Karpas-422 (cell line): Measurements from ENCODE around the gene PCDHA7. TPM values are rescaled to one million over a fixed set of nuclear protein-coding genes. Genes with fewer than 3 reads are reported as not detected.
"Not testable (repeated sequence)": the region's sequence is repeated elsewhere in the genome, so short reads cannot be mapped to it uniquely, and the experiment has no call there.

ENCODE experiments used
- DNase-seq: peaks from one replicate; pipeline ENCODE4 v3.0.0-alpha.2; 2015
- H2AFZ ChIP-seq: fragments of 200-600 bp; sonication (generic); 2 replicates; pipeline ENCODE4 v1.6.1; 2014; ENCODE audit warnings: antibody characterized with exemption, low read length, mixed read lengths
- H3K27ac ChIP-seq: fragments of 200-600 bp; sonication (generic); 2 replicates; pipeline ENCODE4 v1.5.1; 2014; ENCODE audit warnings: mild to moderate bottlenecking, low read length, moderate library complexity
- H3K27me3 ChIP-seq: fragments of 200-600 bp; sonication (generic); 2 replicates; pipeline ENCODE4 v1.6.1; 2014; ENCODE audit warnings: low read length, mixed read lengths
- H3K36me3 ChIP-seq: fragments of 200-600 bp; sonication (generic); 2 replicates; pipeline ENCODE4 v1.6.1; 2014; ENCODE audit warnings: low read length, mixed read lengths; ENCODE audit not compliant: insufficient read depth
- H3K4me1 ChIP-seq: fragments of 200-600 bp; sonication (generic); 2 replicates; pipeline ENCODE4 v1.6.1; 2014; ENCODE audit warnings: mild to moderate bottlenecking, low read length, mixed read lengths
- H3K4me2 ChIP-seq: fragments of 200-600 bp; sonication (generic); 2 replicates; pipeline ENCODE4 v1.6.1; 2014; ENCODE audit warnings: low read length, low read depth, mild to moderate bottlenecking; ENCODE audit not compliant: poor library complexity, severe bottlenecking
- H3K4me3 ChIP-seq: fragments of 200-600 bp; sonication (generic); 2 replicates; pipeline ENCODE4 v1.5.1; 2014; ENCODE audit warnings: mild to moderate bottlenecking, antibody characterized with exemption, low read length, mixed read lengths
- H3K79me2 ChIP-seq: fragments of 200-600 bp; sonication (generic); 2 replicates; pipeline ENCODE4 v1.6.1; 2014; ENCODE audit warnings: mild to moderate bottlenecking, low read length, mixed read lengths
- H3K9ac ChIP-seq: fragments of 200-600 bp; sonication (generic); 2 replicates; pipeline ENCODE4 v1.6.0; 2014; ENCODE audit warnings: low read length
- H3K9me2 ChIP-seq: fragments of 200-600 bp; sonication (generic), shearing (Covaris generic); replicated peaks from 2 replicates; pipeline ENCODE4 v1.6.0; 2014; ENCODE audit warnings: mild to moderate bottlenecking, low read length, moderate library complexity; ENCODE audit not compliant: insufficient read depth
- H3K9me3 ChIP-seq: fragments of 300-700, 200-600 bp; sonication (generic); 2 replicates; pipeline ENCODE4 v1.6.1; 2014; ENCODE audit warnings: low read length, mixed read lengths
- H4K20me1 ChIP-seq: fragments of 200-600 bp; sonication (generic); 2 replicates; pipeline ENCODE4 v1.6.1; 2014; ENCODE audit warnings: mild to moderate bottlenecking, antibody characterized with exemption, low read length, low read depth; ENCODE audit not compliant: insufficient read depth
- total RNA-seq: library from RNA; depleted of rRNA; stranded (reverse); fragments of >200 nt; shearing (Covaris generic); gene quantifications from 2 replicates; pipeline ENCODE4 v1.2.3, GENCODE V29; 2014; ENCODE audit warnings: low replicate concordance

Gene PCDHA7
- total RNA-seq, 1 experiment from 2014 or later = not detected

GRCh38 chr5:140796072-140796717, 37.9 kb upstream of the PCDHA7 start:
- H3K4me1 ChIP-seq, H3K4me2 ChIP-seq, H3K4me3 ChIP-seq, H3K9me3 ChIP-seq, H3K27me3 ChIP-seq, H3K36me3 ChIP-seq, H3K9ac ChIP-seq, H3K79me2 ChIP-seq, DNase-seq, H2AFZ ChIP-seq, H4K20me1 ChIP-seq, H3K27ac ChIP-seq, H3K9me2 ChIP-seq: not testable (repeated sequence)

GRCh38 chr5:140796718-140797095, 37.4 kb upstream of the PCDHA7 start:
- H3K27me3 ChIP-seq = no peaks in the 10 kb centered on the region
- H3K79me2 ChIP-seq = no peaks in the 10 kb centered on the region
- H3K9me2 ChIP-seq = no peaks in the 10 kb centered on the region
- H2AFZ ChIP-seq = no peak overlapping the region
- no peak overlapping the region for H3K9ac ChIP-seq
- no peak overlapping the region for H3K27ac ChIP-seq
- H3K4me3 ChIP-seq = no peak overlapping the region
- H3K4me1 ChIP-seq = no peaks in the 10 kb centered on the region
- no peaks in the 10 kb centered on the region for H3K9me3 ChIP-seq
- no peak for DNase-seq
- no peaks in the 10 kb centered on the region for H4K20me1 ChIP-seq
- no peaks in the 10 kb centered on the region for H3K36me3 ChIP-seq
- H3K4me2 ChIP-seq = no peak overlapping the region

GRCh38 chr5:140800816-140801493, 33.1 kb upstream of the PCDHA7 start, which contains the start of gene PCDHA3:
Gene PCDHA3 (plus strand): TSS chr5:140801057.
- H3K36me3 ChIP-seq = no peaks in the 10 kb centered on the region
- no peak within 1 kb of the TSS for H3K4me3 ChIP-seq
- H3K27me3 ChIP-seq = no peaks in the 10 kb centered on the region
- H3K9me3 ChIP-seq = no peaks in the 10 kb centered on the region
- H3K4me2 ChIP-seq = no peak within 1 kb of the TSS
- no peak within 1 kb of the TSS for H3K27ac ChIP-seq
- H3K9me2 ChIP-seq = no peaks in the 10 kb centered on the region
- H2AFZ ChIP-seq = no peak within 1 kb of the TSS
- no peak within 1 kb of the TSS for H3K9ac ChIP-seq
- H3K4me1 ChIP-seq = no peaks in the 10 kb centered on the region
- H4K20me1 ChIP-seq = no peaks in the 10 kb centered on the region
- peak; percentile 41 for DNase-seq
- H3K79me2 ChIP-seq = no peaks in the 10 kb centered on the region

GRCh38 chr5:140801494-140801841, 32.6 kb upstream of the PCDHA7 start:
- Histone ChIP-seq H3K9me3 (no peaks in the 10 kb centered on the region), H3K9me2 (no peaks in the 10 kb centered on the region), H3K4me2 (no peak overlapping the region), H3K36me3 (no peaks in the 10 kb centered on the region), H3K9ac (no peak overlapping the region), H2AFZ (no peak overlapping the region), H3K4me3 (no peak overlapping the region), H3K4me1 (no peaks in the 10 kb centered on the region), H4K20me1 (no peaks in the 10 kb centered on the region), H3K27me3 (no peaks in the 10 kb centered on the region), H3K79me2 (no peaks in the 10 kb centered on the region), H3K27ac (no peak overlapping the region)
- no peak for DNase-seq

GRCh38 chr5:140802381-140802780, 31.7 kb upstream of the PCDHA7 start:
- not testable (repeated sequence) for H3K4me3 ChIP-seq, H3K36me3 ChIP-seq, DNase-seq, H2AFZ ChIP-seq, H3K27ac ChIP-seq, H3K4me1 ChIP-seq, H3K9me3 ChIP-seq, H3K9ac ChIP-seq, H3K4me2 ChIP-seq, H3K9me2 ChIP-seq, H3K27me3 ChIP-seq, H3K79me2 ChIP-seq, H4K20me1 ChIP-seq

DNA sequence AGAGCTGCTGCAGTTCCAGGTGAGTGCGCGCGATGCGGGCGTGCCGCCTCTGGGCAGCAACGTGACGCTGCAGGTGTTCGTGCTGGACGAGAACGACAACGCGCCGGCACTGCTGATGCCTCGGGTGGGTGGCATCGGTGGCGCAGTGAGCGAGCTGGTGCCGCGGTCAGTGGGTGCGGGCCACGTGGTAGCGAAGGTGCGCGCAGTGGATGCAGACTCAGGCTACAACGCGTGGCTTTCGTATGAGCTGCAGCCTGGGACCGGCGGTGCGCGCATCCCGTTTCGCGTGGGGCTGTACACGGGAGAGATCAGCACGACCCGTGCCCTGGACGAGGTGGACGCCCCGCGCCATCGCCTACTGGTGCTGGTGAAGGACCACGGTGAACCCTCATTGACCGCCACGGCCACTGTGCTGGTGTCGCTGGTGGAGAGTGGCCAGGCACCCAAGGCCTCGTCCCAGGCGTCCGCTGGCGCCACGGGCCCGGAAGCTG, 31.2 kb upstream of the PCDHA7 start:
- Histone ChIP-seq H2AFZ (no peak overlapping the region), H3K9me3 (no peaks in the 10 kb centered on the region), H3K27ac (no peak overlapping the region), H3K4me1 (no peaks in the 10 kb centered on the region), H3K4me3 (no peak overlapping the region), H3K4me2 (no peak overlapping the region), H3K9ac (no peak overlapping the region), H3K9me2 (no peaks in the 10 kb centered on the region), H3K79me2 (no peaks in the 10 kb centered on the region), H4K20me1 (no peaks in the 10 kb centered on the region), H3K36me3 (no peaks in the 10 kb centered on the region), H3K27me3 (no peaks in the 10 kb centered on the region)
- DNase-seq = no peak

GRCh38 chr5:140806834-140807775, 27.0 kb upstream of the PCDHA7 start, which contains the start of gene PCDHA4:
Gene PCDHA4 (plus strand): TSS chr5:140807068.
- no peak within 1 kb of the TSS for H3K27ac ChIP-seq
- H3K79me2 ChIP-seq = no peaks in the 10 kb centered on the region
- no peak within 1 kb of the TSS for H2AFZ ChIP-seq
- H3K4me3 ChIP-seq = no peak within 1 kb of the TSS
- no peaks in the 10 kb centered on the region for H3K9me3 ChIP-seq
- no peaks in the 10 kb centered on the region for H4K20me1 ChIP-seq
- no peaks in the 10 kb centered on the region for H3K9me2 ChIP-seq
- H3K4me1 ChIP-seq = no peaks in the 10 kb centered on the region
- no peak for DNase-seq
- no peaks in the 10 kb centered on the region for H3K27me3 ChIP-seq
- no peak within 1 kb of the TSS for H3K9ac ChIP-seq
- no peak within 1 kb of the TSS for H3K4me2 ChIP-seq
- H3K36me3 ChIP-seq = no peaks in the 10 kb centered on the region

DNA sequence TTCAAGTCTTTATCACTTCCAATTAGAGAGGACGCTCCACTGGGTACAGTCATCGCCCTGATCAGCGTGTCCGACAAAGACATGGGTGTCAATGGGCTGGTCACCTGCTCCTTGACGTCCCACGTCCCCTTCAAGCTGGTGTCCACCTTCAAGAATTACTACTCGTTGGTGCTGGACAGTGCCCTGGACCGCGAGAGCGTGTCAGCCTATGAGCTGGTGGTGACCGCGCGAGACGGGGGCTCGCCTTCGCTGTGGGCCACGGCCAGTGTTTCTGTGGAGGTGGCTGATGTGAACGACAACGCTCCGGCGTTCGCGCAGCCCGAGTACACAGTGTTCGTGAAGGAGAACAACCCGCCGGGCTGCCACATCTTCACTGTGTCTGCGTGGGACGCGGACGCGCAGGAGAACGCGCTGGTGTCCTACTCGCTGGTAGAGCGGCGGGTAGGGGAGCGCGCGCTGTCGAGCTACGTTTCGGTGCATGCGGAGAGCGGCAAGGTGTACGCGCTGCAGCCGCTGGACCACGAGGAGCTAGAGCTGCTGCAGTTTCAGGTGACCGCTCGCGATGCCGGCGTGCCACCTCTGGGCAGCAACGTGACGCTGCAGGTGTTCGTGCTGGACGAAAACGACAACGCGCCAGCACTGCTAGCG, 25.7 kb upstream of the PCDHA7 start:
- not testable (repeated sequence) for H3K4me1 ChIP-seq, H4K20me1 ChIP-seq, H3K9ac ChIP-seq, H3K9me2 ChIP-seq, H2AFZ ChIP-seq, H3K4me2 ChIP-seq, H3K4me3 ChIP-seq, H3K27ac ChIP-seq, H3K27me3 ChIP-seq, H3K9me3 ChIP-seq, DNase-seq, H3K79me2 ChIP-seq, H3K36me3 ChIP-seq
